Type B pancreatic cell (in vitro differentiated cells): ENCODE data around the gene LRIG2. TPM values are rescaled to one million over a fixed set of nuclear protein-coding genes. Genes with fewer than 3 reads are reported as not detected.

Experiments used
- DNase-seq: peaks from one replicate; pipeline ENCODE4 v3.0.0; 2021; ENCODE audit warnings: mixed read lengths; ENCODE audit not compliant: unreplicated experiment; ENCODE audit errors: extremely low spot score
- H3K27ac Mint-ChIP-seq: 2 replicates; pipeline ENCODE4 v1.8.0; 2021; ENCODE audit warnings: mild to moderate bottlenecking, mixed read lengths
- H3K27me3 Mint-ChIP-seq: 2 replicates; pipeline ENCODE4 v1.8.0; 2021; ENCODE audit warnings: mixed read lengths
- H3K36me3 Mint-ChIP-seq: 2 replicates; pipeline ENCODE4 v1.8.0; 2021; ENCODE audit warnings: mixed read lengths
- H3K4me1 Mint-ChIP-seq: one replicate; pipeline ENCODE4 v1.8.0; 2021; ENCODE audit warnings: mixed read lengths; ENCODE audit not compliant: unreplicated experiment
- H3K4me3 Mint-ChIP-seq: 2 replicates; pipeline ENCODE4 v1.8.0; 2021; ENCODE audit warnings: mild to moderate bottlenecking, mixed read lengths
- H3K9me3 Mint-ChIP-seq: 2 replicates; pipeline ENCODE4 v1.8.0; 2021; ENCODE audit warnings: mixed read lengths
- total RNA-seq: library from RNA; stranded (reverse); gene quantifications from 2 replicates; pipeline ENCODE4 v1.2.1, GENCODE V29; 2021; ENCODE audit warnings: low replicate concordance
- TF ChIP-seq, protein P1 (sequence below): fragments of 200-600 bp; sonication (generic); conservative IDR thresholded peaks from 2 replicates; pipeline ENCODE4 v1.5.0; 2021; ENCODE audit warnings: antibody characterized with exemption, mild to moderate bottlenecking

Gene LRIG2
- total RNA-seq, 1 donor from 2014 or later, result 17.7 TPM

DNA sequence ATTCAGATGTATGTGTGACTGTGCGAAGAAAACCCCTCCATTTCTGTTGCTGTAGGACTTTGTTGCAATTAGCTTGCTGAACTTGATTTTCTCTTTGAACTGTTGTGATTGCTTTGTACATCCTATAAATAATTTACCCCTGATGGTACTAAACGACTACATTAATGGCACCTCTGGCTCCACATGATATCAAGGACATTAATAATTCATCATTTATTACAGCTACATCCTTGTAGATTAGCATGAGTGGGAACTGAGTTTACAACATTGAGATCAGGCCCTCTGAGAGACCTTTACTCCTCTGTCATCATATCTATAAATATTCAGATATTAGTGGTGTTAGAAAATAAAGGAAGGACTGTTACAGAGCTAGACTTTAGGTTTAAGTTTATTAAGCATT lies 13.5 kb downstream of the LRIG2 start:
- Mint-ChIP-seq H3K9me3 (peaks cover 5% of the 10 kb centered on the region), H3K27ac (no peak overlapping the region), H3K36me3 (peaks cover 16% of the 10 kb centered on the region), H3K27me3 (no peaks in the 10 kb centered on the region), H3K4me3 (no peak overlapping the region), H3K4me1 (peaks cover 11% of the 10 kb centered on the region)
- TF ChIP-seq, protein P1, sequence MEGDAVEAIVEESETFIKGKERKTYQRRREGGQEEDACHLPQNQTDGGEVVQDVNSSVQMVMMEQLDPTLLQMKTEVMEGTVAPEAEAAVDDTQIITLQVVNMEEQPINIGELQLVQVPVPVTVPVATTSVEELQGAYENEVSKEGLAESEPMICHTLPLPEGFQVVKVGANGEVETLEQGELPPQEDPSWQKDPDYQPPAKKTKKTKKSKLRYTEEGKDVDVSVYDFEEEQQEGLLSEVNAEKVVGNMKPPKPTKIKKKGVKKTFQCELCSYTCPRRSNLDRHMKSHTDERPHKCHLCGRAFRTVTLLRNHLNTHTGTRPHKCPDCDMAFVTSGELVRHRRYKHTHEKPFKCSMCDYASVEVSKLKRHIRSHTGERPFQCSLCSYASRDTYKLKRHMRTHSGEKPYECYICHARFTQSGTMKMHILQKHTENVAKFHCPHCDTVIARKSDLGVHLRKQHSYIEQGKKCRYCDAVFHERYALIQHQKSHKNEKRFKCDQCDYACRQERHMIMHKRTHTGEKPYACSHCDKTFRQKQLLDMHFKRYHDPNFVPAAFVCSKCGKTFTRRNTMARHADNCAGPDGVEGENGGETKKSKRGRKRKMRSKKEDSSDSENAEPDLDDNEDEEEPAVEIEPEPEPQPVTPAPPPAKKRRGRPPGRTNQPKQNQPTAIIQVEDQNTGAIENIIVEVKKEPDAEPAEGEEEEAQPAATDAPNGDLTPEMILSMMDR, result no peak
- DNase-seq, result no peak

DNA sequence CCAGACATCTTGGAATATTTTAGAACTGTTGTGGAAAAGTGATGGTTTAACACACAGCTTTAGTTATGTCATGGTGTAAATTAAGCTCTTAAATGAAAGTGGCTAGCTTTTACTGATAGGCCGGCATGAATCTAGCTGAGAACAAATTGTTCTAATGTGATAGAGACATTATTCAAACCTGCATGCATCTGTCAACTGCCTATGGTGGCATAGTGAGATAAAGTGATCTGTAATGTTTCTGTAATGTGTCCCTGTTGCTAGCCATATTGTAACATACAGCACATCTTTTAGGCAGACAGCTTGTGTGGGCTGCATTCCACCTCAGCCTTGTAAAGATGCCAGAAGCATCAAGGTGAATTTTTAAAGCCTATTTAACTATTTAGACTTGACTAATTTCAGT lies 16.0 kb downstream of the LRIG2 start:
- no peak overlapping the region for H3K27ac Mint-ChIP-seq
- TF ChIP-seq, protein P1, result no peak
- DNase-seq, result no peak
- no peaks in the 10 kb centered on the region for H3K9me3 Mint-ChIP-seq
- no peak overlapping the region for H3K4me3 Mint-ChIP-seq
- H3K4me1 Mint-ChIP-seq, result peaks cover 11% of the 10 kb centered on the region
- peaks cover 17% of the 10 kb centered on the region for H3K36me3 Mint-ChIP-seq
- H3K27me3 Mint-ChIP-seq, result no peaks in the 10 kb centered on the region

DNA sequence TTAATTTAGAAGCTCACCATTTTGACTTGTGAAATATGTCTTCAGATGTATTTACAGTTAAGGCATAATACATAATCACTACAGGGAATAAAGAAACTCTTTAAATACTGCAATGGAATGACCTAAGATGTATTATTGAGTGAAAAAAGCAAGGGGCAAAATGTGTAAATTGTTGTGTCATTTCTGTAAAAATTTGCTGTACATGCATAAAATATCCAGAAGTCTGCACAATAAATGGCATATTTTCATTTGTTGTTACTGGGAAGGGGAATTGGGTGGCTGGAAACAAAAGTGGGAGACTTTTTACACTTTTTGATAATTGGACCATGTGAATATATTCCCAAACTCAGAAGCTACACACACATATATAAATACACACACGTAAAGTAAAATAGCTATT lies 17.1 kb downstream of the LRIG2 start:
- no peak overlapping the region for H3K4me3 Mint-ChIP-seq
- H3K36me3 Mint-ChIP-seq, result peaks cover 24% of the 10 kb centered on the region
- H3K27me3 Mint-ChIP-seq, result no peaks in the 10 kb centered on the region
- no peak overlapping the region for H3K27ac Mint-ChIP-seq
- TF ChIP-seq, protein P1, result no peak
- peaks cover 11% of the 10 kb centered on the region for H3K4me1 Mint-ChIP-seq
- no peak for DNase-seq
- H3K9me3 Mint-ChIP-seq, result no peaks in the 10 kb centered on the region

DNA sequence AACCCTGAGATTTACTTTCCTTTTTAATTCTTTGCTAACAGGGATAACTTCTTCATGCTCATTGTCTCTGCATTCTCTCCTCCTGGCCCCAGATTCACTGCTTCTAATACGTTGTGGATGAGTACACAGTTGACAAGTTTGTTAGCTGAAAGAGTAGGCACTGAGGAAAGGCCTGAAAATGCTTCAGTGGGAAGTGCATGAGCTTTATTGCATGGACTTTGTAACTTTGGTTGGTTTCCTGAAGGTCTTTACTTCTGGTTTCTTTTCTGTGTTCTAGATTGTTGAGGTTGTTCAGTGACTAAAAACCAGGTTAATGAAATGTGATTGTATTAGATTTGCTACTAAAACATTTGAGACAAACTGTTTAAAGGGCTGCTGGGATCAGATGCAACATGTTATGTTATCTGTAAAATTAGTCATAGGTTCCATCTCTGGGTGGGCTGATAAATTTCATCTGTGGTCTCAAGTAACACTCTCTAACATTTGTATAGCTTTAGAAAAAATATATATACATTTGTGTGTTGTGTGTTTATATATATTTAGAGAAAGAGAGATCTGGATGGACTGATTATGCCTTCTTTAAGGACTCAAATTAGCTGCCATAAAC lies 19.1 kb downstream of the LRIG2 start:
- Mint-ChIP-seq H3K36me3 (peaks cover 28% of the 10 kb centered on the region), H3K4me3 (no peak overlapping the region), H3K27ac (peak overlapping the region; percentile 76), H3K4me1 (peaks cover 5% of the 10 kb centered on the region), H3K27me3 (no peaks in the 10 kb centered on the region), H3K9me3 (no peaks in the 10 kb centered on the region)
- TF ChIP-seq, protein P1, result no peak
- no peak for DNase-seq

DNA sequence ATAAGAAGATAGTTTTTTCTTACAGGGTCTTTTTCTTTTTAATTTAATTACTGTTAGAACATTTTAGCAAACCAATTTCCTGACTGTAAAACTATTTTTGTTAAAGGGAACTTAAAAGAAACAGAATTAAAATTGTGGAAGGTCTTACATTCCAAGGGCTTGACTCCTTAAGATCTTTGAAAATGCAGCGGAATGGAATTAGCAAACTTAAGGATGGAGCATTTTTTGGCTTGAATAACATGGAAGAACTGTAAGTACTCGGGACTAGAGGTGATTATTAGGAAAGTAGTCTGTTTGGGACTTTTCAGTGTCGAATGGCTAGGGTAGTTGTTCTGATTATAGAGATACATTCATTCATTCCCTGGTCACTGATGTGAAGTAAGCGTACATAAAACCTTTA lies 21.5 kb downstream of the LRIG2 start:
- no peak overlapping the region for H3K4me3 Mint-ChIP-seq
- no peaks in the 10 kb centered on the region for H3K9me3 Mint-ChIP-seq
- H3K4me1 Mint-ChIP-seq, result no peaks in the 10 kb centered on the region
- no peak overlapping the region for H3K27ac Mint-ChIP-seq
- no peaks in the 10 kb centered on the region for H3K27me3 Mint-ChIP-seq
- DNase-seq, result no peak
- peaks cover 25% of the 10 kb centered on the region for H3K36me3 Mint-ChIP-seq
- TF ChIP-seq, protein P1, result no peak
